A549 (cell line): ENCODE measurements around the gene ARHGAP27. TPM values are rescaled to one million over a fixed set of nuclear protein-coding genes. Genes with fewer than 3 reads are reported as not detected.
A peak's percentile ranks its signal among the peaks of the same experiment; 100 is the strongest.
"Not testable (repeated sequence)": the region's sequence is repeated elsewhere in the genome, so short reads cannot be mapped to it uniquely, and the experiment has no call there.

Source experiments
- ATAC-seq, 2 experiments: fragments of 200-7000 bp in 1 of 2; fragments of >200 bp in 1 of 2; cut with Nextera tagmentation in 1 of 2; cut with Tn5 transposase in 1 of 2; 3 replicates each; pipeline versions ENCODE4 v1.8.0 to v1.9.1; 2018 to 2020; ENCODE audit warnings: mild to moderate bottlenecking in 1 of 2, moderate library complexity in 1 of 2
- CTCF ChIA-PET: fragments of 300-600 bp; sonication (Branson Sonifier 250); formaldehyde crosslinking; extraction: SDS; loops from one replicate; lab custom pipeline; 2021; ENCODE audit warnings: antibody characterized with exemption, inconsistent platforms; lab: Yijun Ruan, JAX
- POLR2A ChIA-PET: fragments of 350-600 bp; formaldehyde crosslinking; extraction: SDS; loops from one replicate; lab custom pipeline; 2021; ENCODE audit warnings: antibody characterized with exemption, inconsistent platforms; lab: Yijun Ruan, JAX
- DNase-seq, 2 experiments: peaks; one replicate each; pipeline versions ENCODE4 v3.0.0 to v3.0.0-alpha.2; 2011 to 2016; ENCODE audit warnings: low read depth in 1 of 2, low spot score in 1 of 2
- FAIRE-seq: peaks from 2 replicates; lab custom pipeline; 2011; peaks lifted over from hg19 to GRCh38; lab: Jason Lieb, UNC
- H3K27ac ChIP-seq, 2 experiments: fragments of >200 bp; sonication (Bioruptor Twin); formaldehyde crosslinking; 3 replicates each; pipeline ENCODE4 v1.5.1; 2016 to 2017
- H3K4me1 ChIP-seq: fragments of >200 bp; sonication (Bioruptor Twin); formaldehyde crosslinking; 3 replicates; pipeline ENCODE4 v1.6.1; 2016
- H3K4me2 ChIP-seq: fragments of >200 bp; sonication (Bioruptor Twin); formaldehyde crosslinking; 3 replicates; pipeline ENCODE4 v1.6.1; 2016
- H3K4me3 ChIP-seq: fragments of >200 bp; sonication (Bioruptor Twin); formaldehyde crosslinking; 3 replicates; pipeline ENCODE4 v1.5.1; 2016
- H3K9me3 ChIP-seq: fragments of >200 bp; sonication (Bioruptor Twin); formaldehyde crosslinking; 3 replicates; pipeline ENCODE4 v1.6.1; 2016
- CEBPB ChIP-seq, 2 experiments: fragments of >200 bp in 1 of 2; sonication (Bioruptor Twin) in 1 of 2; formaldehyde crosslinking in 1 of 2; IDR thresholded peaks; 2 replicates each; pipeline ENCODE4 v1.6.1; 2012 to 2016
- FOSB ChIP-seq: fragments of 250-450 bp; sonication (Bioruptor Pico); IDR thresholded peaks from 2 replicates; pipeline ENCODE4 v1.5.0; 2020; ENCODE audit warnings: mild to moderate bottlenecking, moderate library complexity
- RAD21 ChIP-seq, 2 experiments: fragments of >200 bp in 1 of 2; sonication (Bioruptor Twin) in 1 of 2; formaldehyde crosslinking in 1 of 2; IDR thresholded peaks in 1 of 2; conservative IDR thresholded peaks in 1 of 2; 2 replicates in 1 of 2; 3 replicates in 1 of 2; pipeline ENCODE4 v1.6.1; 2012 to 2018; ENCODE audit warnings: inconsistent platforms in 1 of 2
- WGBS: methylation state at CpG from one replicate; pipeline ENCODE4 v1.1.6; 2017; ENCODE audit errors: missing lambda C conversion rate; 5-methylcytosine and 5-hydroxymethylcytosine counted together
- polyA plus RNA-seq, 4 experiments: library from polyadenylated mRNA; depleted of rRNA in 3 of 4; stranded (reverse); fragments of >200 nt; fragmentation: RNase III in 1 of 4; extraction: RNeasy Plus Mini Kit Qiagen cat#74134 plus additional on column Dnase treatment in 1 of 4; gene quantifications; 2 replicates in 3 of 4; 3 replicates in 1 of 4; pipeline ENCODE4 v1.2.3, GENCODE V29; 2011 to 2017

The ARHGAP27 gene
- polyA plus RNA-seq, 2 of the 4 experiments (the other 2 are of a cell fraction) = 10.0 to 16.4 TPM

- peak in 1 of 2 experiments; percentile 7 for DNase-seq
- POLR2A ChIA-PET = no interaction called here
- Histone ChIP-seq H3K9me3 (no peaks in the 10 kb centered on the region), H3K4me1 (peaks cover 14% of the 10 kb centered on the region; the same call in 2 of the 3 replicates), H3K4me3 (no peak overlapping the region), H3K4me2 (no peak overlapping the region), H3K27ac (no peak overlapping the region)
- no peak for FAIRE-seq
- CTCF ChIA-PET = interaction anchor here (1.5 kb wide), 1 partner anchor 401 kb away, joined by 4 read pairs; no protein-coding TSS in a partner anchor
- 71% methylated on average over 8 of the region's 8 CpGs for WGBS
- ATAC-seq = peak in 1 of 2 experiments; percentile 70; a peak in 3 of 6 replicates
- TF ChIP-seq FOSB (CRISPR knock-in tag) = no peak
- TF ChIP-seq RAD21 (conservative IDR thresholded peaks at IDR 0.05 in 1 of 2, IDR thresholded peaks at IDR 0.05 in 1 of 2) = peak in 1 of 2 experiments; percentile 24; a peak in 1 of 5 replicates
Measured at GRCh38 chr17:45451131-45451530, 18.5 kb upstream of the ARHGAP27 start.

GRCh38 chr17:45449708-45450329 lies 17.1 kb upstream of the ARHGAP27 start:
- H3K4me3 ChIP-seq, FAIRE-seq, H3K27ac ChIP-seq, ATAC-seq, H3K9me3 ChIP-seq, H3K4me2 ChIP-seq, DNase-seq: not testable (repeated sequence)
- CTCF ChIA-PET = interaction anchor here (1.5 kb wide), 1 partner anchor 403 kb away, joined by 4 read pairs; no protein-coding TSS in a partner anchor
- H3K4me1 ChIP-seq = peaks cover 18% of the 10 kb centered on the region; the same call in 2 of the 3 replicates
- POLR2A ChIA-PET = interaction anchor here (0.6 kb wide), 1 partner anchor 57 kb away, joined by 4 read pairs; no protein-coding TSS in a partner anchor
- 81% methylated on average over 1 of the region's 1 CpG for WGBS

GRCh38 chr17:45449260-45449659 lies 16.6 kb upstream of the ARHGAP27 start:
- WGBS = 94% methylated on average over 1 of the region's 1 CpG
- not testable (repeated sequence) for H3K4me2 ChIP-seq

GRCh38 chr17:45448483-45448882 lies 15.8 kb upstream of the ARHGAP27 start:
- H3K9me3 ChIP-seq, CTCF ChIA-PET, POLR2A ChIA-PET, DNase-seq, H3K4me3 ChIP-seq, ATAC-seq, FAIRE-seq, H3K27ac ChIP-seq: not testable (repeated sequence)
- Histone ChIP-seq H3K4me1 (peaks cover 18% of the 10 kb centered on the region; the same call in 2 of the 3 replicates), H3K4me2 (peak overlapping the region; percentile 34; the same call in 2 of the 3 replicates)
- 88% methylated on average over 1 of the region's 1 CpG for WGBS

More at GRCh38 chr17:45449260-45449659, 16.6 kb upstream of the ARHGAP27 start:
- CTCF ChIA-PET, POLR2A ChIA-PET, DNase-seq, H3K4me3 ChIP-seq, ATAC-seq, H3K9me3 ChIP-seq, FAIRE-seq, H3K27ac ChIP-seq: not testable (repeated sequence)
- peaks cover 18% of the 10 kb centered on the region; the same call in 2 of the 3 replicates for H3K4me1 ChIP-seq

- FAIRE-seq = not testable (repeated sequence)
Measured at GRCh38 chr17:45448066-45448465, 15.4 kb upstream of the ARHGAP27 start.

GRCh38 chr17:45447650-45448049 lies 15.0 kb upstream of the ARHGAP27 start:
- H3K4me2 ChIP-seq, DNase-seq, H3K4me3 ChIP-seq, POLR2A ChIA-PET, CTCF ChIA-PET, ATAC-seq, FAIRE-seq, H3K27ac ChIP-seq, H3K9me3 ChIP-seq: not testable (repeated sequence)
- 0 out of 4 replicates have a peak, but pooled peaks of 1 of the 2 experiments have one; percentile 12 for TF ChIP-seq CEBPB (IDR thresholded peaks at IDR 0.05)
- WGBS = 76% methylated on average over 14 of the region's 14 CpGs
- peaks cover 18% of the 10 kb centered on the region; the same call in 2 of the 3 replicates for H3K4me1 ChIP-seq

More at GRCh38 chr17:45448066-45448465, 15.4 kb upstream of the ARHGAP27 start:
- 59% methylated on average over 7 of the region's 7 CpGs for WGBS
- CTCF ChIA-PET, H3K4me3 ChIP-seq, DNase-seq, H3K9me3 ChIP-seq, ATAC-seq, H3K27ac ChIP-seq, POLR2A ChIA-PET: not testable (repeated sequence)
- Histone ChIP-seq H3K4me2 (peak overlapping the region; percentile 34; the same call in 2 of the 3 replicates), H3K4me1 (peaks cover 18% of the 10 kb centered on the region; the same call in 2 of the 3 replicates)

- CTCF ChIA-PET = interaction anchor here (1.8 kb wide), 1 partner anchor 18 kb away, joined by 7 read pairs; no protein-coding TSS in a partner anchor
- DNase-seq, POLR2A ChIA-PET, H3K27ac ChIP-seq, H3K4me2 ChIP-seq, FAIRE-seq, ATAC-seq, H3K9me3 ChIP-seq, H3K4me3 ChIP-seq: not testable (repeated sequence)
- 95% methylated on average over 7 of the region's 8 CpGs for WGBS
- peaks cover 18% of the 10 kb centered on the region; the same call in 2 of the 3 replicates for H3K4me1 ChIP-seq
Measured at GRCh38 chr17:45446872-45447625, 14.4 kb upstream of the ARHGAP27 start.

- DNase-seq (peak in 1 of 2 experiments; percentile 36), ATAC-seq (peak; percentile 71 to 76)
- POLR2A ChIA-PET, FAIRE-seq, H3K9me3 ChIP-seq, H3K27ac ChIP-seq, H3K4me3 ChIP-seq, H3K4me2 ChIP-seq: not testable (repeated sequence)
- 79% methylated on average over 16 of the region's 16 CpGs for WGBS
- CTCF ChIA-PET = interaction anchor here (1.8 kb wide), 1 partner anchor 18 kb away, joined by 7 read pairs; no protein-coding TSS in a partner anchor
- H3K4me1 ChIP-seq = peaks cover 18% of the 10 kb centered on the region; the same call in 2 of the 3 replicates
Measured at GRCh38 chr17:45445901-45446743, 13.5 kb upstream of the ARHGAP27 start.
